B cell (primary cell): ENCODE data around the gene CACNA2D3. TPM values are rescaled to one million over a fixed set of nuclear protein-coding genes. Genes with fewer than 3 reads are reported as not detected.

Experiments
- ATAC-seq: fragments of 200-7000 bp; cut with Tn5 transposase; one replicate; pipeline ENCODE4 v1.10.0; 2021; ENCODE audit warnings: low read depth, mild to moderate bottlenecking, moderate number of reproducible peaks, moderate library complexity
- CTCF ChIA-PET: fragments of 350-600 bp; sonication (Branson Sonifier 250); formaldehyde crosslinking; loops from one replicate; lab custom pipeline; 2021; ENCODE audit warnings: antibody characterized with exemption, inconsistent platforms; lab: Charles Lee
- POLR2A ChIA-PET: fragments of 350-600 bp; sonication (Branson Sonifier 250); formaldehyde crosslinking; loops from one replicate; lab custom pipeline; 2021; ENCODE audit warnings: antibody characterized with exemption; lab: Charles Lee
- DNase-seq: peaks from one replicate; pipeline ENCODE4 v3.0.0; 2013
- H2AFZ ChIP-seq: 2 replicates; pipeline ENCODE4 v1.6.1; 2012; ENCODE audit warnings: mild to moderate bottlenecking, low read depth, low read length; ENCODE audit not compliant: insufficient read depth, poor library complexity, severe bottlenecking
- H3K27ac ChIP-seq, 2 donors: 1 replicate in 1 of 2; 2 replicates in 1 of 2; pipeline ENCODE4 v1.5.1; 2012 to 2013; ENCODE audit warnings: low read length in 2 of 2, mild to moderate bottlenecking in 2 of 2, moderate library complexity in 1 of 2
- H3K27me3 ChIP-seq, 4 experiments: fragments of 200-600 bp in 1 of 4; sonication (generic) in 1 of 4; replicated peaks in 1 of 4; 1 replicate in 2 of 4; 2 replicates in 2 of 4; pipeline versions ENCODE4 v1.6.1 to v1.7.0; 2013 to 2016; ENCODE audit warnings: low read length in 3 of 4, mild to moderate bottlenecking in 2 of 4, mixed read lengths in 1 of 4, moderate library complexity in 1 of 4; ENCODE audit not compliant: insufficient read depth in 4 of 4, control insufficient read depth in 3 of 4; ENCODE audit errors: control extremely low read depth in 1 of 4
- H3K36me3 ChIP-seq, 2 experiments: replicated peaks in 1 of 2; 1 replicate in 1 of 2; 2 replicates in 1 of 2; pipeline versions ENCODE4 v1.6.1 to v1.7.1; 2013; ENCODE audit warnings: low read length in 1 of 2; ENCODE audit not compliant: insufficient read depth in 2 of 2, control insufficient read depth in 1 of 2; ENCODE audit errors: control extremely low read depth in 1 of 2, extremely low read depth in 1 of 2
- H3K4me1 ChIP-seq, 2 donors: fragments of 200-600 bp in 1 of 2; sonication (generic) in 1 of 2; 1 replicate in 1 of 2; 2 replicates in 1 of 2; pipeline versions ENCODE4 v1.5.1 to v1.6.1; 2013 to 2017; ENCODE audit warnings: low read length in 2 of 2; ENCODE audit not compliant: control insufficient read depth in 2 of 2, insufficient read depth in 2 of 2
- H3K4me2 ChIP-seq: replicated peaks from 2 replicates; pipeline ENCODE3; 2012; ENCODE audit warnings: mild to moderate bottlenecking, low read depth, low read length; ENCODE audit not compliant: poor library complexity, severe bottlenecking
- H3K4me3 ChIP-seq, 5 experiments: fragments of 200-600 bp in 1 of 5; sonication (generic) in 1 of 5; 1 replicate in 3 of 5; 2 replicates in 2 of 5; pipeline versions ENCODE4 v1.5.1 to v1.7.0; 2011 to 2016; ENCODE audit warnings: low read length in 4 of 5, mild to moderate bottlenecking in 4 of 5, low read depth in 2 of 5, control low read depth in 1 of 5, moderate library complexity in 1 of 5; ENCODE audit not compliant: insufficient read depth in 1 of 5; ENCODE audit errors: control extremely low read depth in 1 of 5, extremely low read depth in 1 of 5
- H3K79me2 ChIP-seq: fragments of 200-600 bp; sonication (generic); one replicate; pipeline ENCODE4 v1.6.0; 2016; ENCODE audit warnings: low read length; ENCODE audit not compliant: control insufficient read depth, insufficient read depth
- H3K9ac ChIP-seq: fragments of 200-600 bp; sonication (generic); 2 replicates; pipeline ENCODE4 v1.6.1; 2017; ENCODE audit warnings: mild to moderate bottlenecking, low read length, moderate library complexity
- H3K9me3 ChIP-seq, 3 donors: one replicate each; pipeline versions ENCODE4 v1.6.1 to v1.7.1; 2013; ENCODE audit warnings: low read length in 2 of 3; ENCODE audit not compliant: control insufficient read depth in 2 of 3, insufficient read depth in 1 of 3; ENCODE audit errors: control extremely low read depth in 1 of 3
- H4K20me1 ChIP-seq: 2 replicates; pipeline ENCODE4 v1.6.0; 2012; ENCODE audit warnings: mild to moderate bottlenecking, low read length; ENCODE audit not compliant: insufficient read depth, control insufficient read depth, poor library complexity, severe bottlenecking
- H3K27ac Mint-ChIP-seq: one replicate; pipeline ENCODE4 v1.8.0; 2021; ENCODE audit warnings: mixed read lengths
- H3K27me3 Mint-ChIP-seq: one replicate; pipeline ENCODE4 v1.8.0; 2021; ENCODE audit warnings: mixed read lengths
- H3K4me1 Mint-ChIP-seq: one replicate; pipeline ENCODE4 v1.8.0; 2021; ENCODE audit warnings: mixed read lengths
- H3K4me3 Mint-ChIP-seq: one replicate; pipeline ENCODE4 v1.8.0; 2021; ENCODE audit warnings: mixed read lengths
- H3K9me3 Mint-ChIP-seq: one replicate; pipeline ENCODE4 v1.8.0; 2022; ENCODE audit warnings: mixed read lengths; ENCODE audit not compliant: insufficient read depth
- EZH2 ChIP-seq: IDR thresholded peaks from 2 replicates; pipeline ENCODE4 v1.6.1; 2012; ENCODE audit warnings: borderline replicate concordance, low read depth, mild to moderate bottlenecking, moderate library complexity, low read length; ENCODE audit not compliant: insufficient read depth, poor library complexity, severe bottlenecking
- WGBS: methylation state at CpG from one replicate; pipeline ENCODE4 v1.1.5; 2013; ENCODE audit warnings: missing lambda C conversion rate; ENCODE audit not compliant: insufficient coverage; 5-methylcytosine and 5-hydroxymethylcytosine counted together
- intact Hi-C: fragments of 100-400 bp; cut with micrococcal nuclease; formaldehyde crosslinking; loops from one replicate; pipeline ENCODE4 v1.10.0; 2022
- polyA plus RNA-seq: library from polyadenylated mRNA; depleted of rRNA; stranded (reverse); fragments of >200 nt; gene quantifications from 2 replicates; pipeline ENCODE4 v1.2.3, GENCODE V29; 2012
- total RNA-seq, 2 donors: library from RNA; stranded (reverse); fragments of 120-200 nt in 1 of 2; gene quantifications; 1 replicate in 1 of 2; 2 replicates in 1 of 2; pipeline versions ENCODE4 v1.2.3 to v1.2.4, GENCODE V29; 2013 to 2022
- TF ChIP-seq, protein P1 (sequence below): fragments of 200-600 bp; IDR thresholded peaks from one replicate; pipeline ENCODE4 v1.8.0; 2022; ENCODE audit warnings: antibody characterized with exemption, mild to moderate bottlenecking

The CACNA2D3 gene
- total and polyA plus RNA-seq, 2 donors (not counting 1 experiment from before 2014, with no cell fraction given): not detected

DNA sequence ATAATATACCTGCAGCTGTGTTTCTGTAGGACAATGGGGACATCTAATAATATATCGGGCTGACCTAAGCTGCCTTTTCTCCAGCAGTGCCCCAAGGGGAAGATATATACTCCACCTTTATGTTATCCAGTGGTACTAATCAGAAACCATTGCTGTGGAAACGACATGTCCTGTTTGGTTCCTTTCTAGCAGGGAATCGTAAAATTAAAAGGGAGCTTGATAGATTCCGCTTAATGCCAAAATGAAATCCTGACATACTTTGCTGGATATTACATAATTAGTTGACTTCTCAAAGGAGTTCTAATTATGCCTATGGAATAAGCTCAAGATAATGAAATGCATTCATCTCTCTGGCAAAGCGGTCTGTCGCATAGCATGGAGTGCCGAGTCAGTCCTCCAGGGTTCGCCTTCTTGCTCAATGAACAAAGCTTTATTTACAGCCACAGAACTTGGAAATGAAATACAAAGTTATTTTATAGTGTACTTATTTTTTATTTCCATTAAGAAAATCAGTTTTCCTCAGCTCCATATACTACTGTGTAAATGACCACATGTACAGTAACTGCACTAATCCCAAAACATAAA is 542.8 kb downstream of the CACNA2D3 start:
- Histone ChIP-seq H4K20me1 (no peaks in the 10 kb centered on the region), H3K36me3 (no peaks in the 10 kb centered on the region), H3K27ac (no peak overlapping the region), H3K4me2 (no peak overlapping the region), H3K79me2 (no peaks in the 10 kb centered on the region), H3K27me3 (no peaks in the 10 kb centered on the region), H3K4me3 (no peak overlapping the region), H2AFZ (no peak overlapping the region), H3K9ac (no peak overlapping the region), H3K9me3 (peaks cover 0 to 3% (median 0%) of the 10 kb centered on the region in 3 donors), H3K4me1 (no peaks in the 10 kb centered on the region)
- 100% methylated on average over 1 of the region's 8 CpGs for WGBS
- DNase-seq (no peak), ATAC-seq (no peak)
- Mint-ChIP-seq H3K4me1 (no peaks in the 10 kb centered on the region), H3K27me3 (no peaks in the 10 kb centered on the region), H3K27ac (no peak overlapping the region), H3K4me3 (no peak overlapping the region), H3K9me3 (no peaks in the 10 kb centered on the region)
- CTCF ChIA-PET: no interaction called here
- POLR2A ChIA-PET: no interaction called here
- intact Hi-C loops: no loop called here
- no peak for TF ChIP-seq EZH2
- TF ChIP-seq, protein P1, sequence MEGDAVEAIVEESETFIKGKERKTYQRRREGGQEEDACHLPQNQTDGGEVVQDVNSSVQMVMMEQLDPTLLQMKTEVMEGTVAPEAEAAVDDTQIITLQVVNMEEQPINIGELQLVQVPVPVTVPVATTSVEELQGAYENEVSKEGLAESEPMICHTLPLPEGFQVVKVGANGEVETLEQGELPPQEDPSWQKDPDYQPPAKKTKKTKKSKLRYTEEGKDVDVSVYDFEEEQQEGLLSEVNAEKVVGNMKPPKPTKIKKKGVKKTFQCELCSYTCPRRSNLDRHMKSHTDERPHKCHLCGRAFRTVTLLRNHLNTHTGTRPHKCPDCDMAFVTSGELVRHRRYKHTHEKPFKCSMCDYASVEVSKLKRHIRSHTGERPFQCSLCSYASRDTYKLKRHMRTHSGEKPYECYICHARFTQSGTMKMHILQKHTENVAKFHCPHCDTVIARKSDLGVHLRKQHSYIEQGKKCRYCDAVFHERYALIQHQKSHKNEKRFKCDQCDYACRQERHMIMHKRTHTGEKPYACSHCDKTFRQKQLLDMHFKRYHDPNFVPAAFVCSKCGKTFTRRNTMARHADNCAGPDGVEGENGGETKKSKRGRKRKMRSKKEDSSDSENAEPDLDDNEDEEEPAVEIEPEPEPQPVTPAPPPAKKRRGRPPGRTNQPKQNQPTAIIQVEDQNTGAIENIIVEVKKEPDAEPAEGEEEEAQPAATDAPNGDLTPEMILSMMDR: no peak

DNA sequence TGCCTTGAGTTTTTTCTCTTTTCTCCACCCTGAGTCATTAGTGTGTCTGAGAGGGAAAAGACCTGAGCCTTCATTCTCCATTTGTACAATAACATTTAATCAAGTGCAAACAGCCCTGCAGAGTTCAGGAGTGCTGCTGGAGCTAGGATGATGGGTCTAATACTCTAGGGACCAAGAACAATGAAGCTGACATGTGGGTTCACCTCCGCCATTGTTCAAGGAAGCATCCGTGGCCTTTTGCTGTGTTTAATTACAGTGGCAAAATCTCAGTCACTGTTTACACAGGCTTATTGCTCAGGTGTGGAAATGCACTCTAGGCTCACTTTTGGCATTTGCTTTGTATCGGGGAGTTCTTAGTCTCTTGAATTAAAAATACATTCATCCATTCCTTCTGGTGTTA is 545.9 kb downstream of the CACNA2D3 start:
- Mint-ChIP-seq H3K27me3 (no peaks in the 10 kb centered on the region), H3K27ac (no peak overlapping the region), H3K9me3 (no peaks in the 10 kb centered on the region), H3K4me1 (no peaks in the 10 kb centered on the region), H3K4me3 (no peak overlapping the region)
- no peaks in the 10 kb centered on the region for H3K9me3 ChIP-seq
- DNase-seq (no peak), ATAC-seq (no peak)
- ChIA-PET CTCF (no interaction called here), POLR2A (no interaction called here)
- TF ChIP-seq EZH2: no peak
- TF ChIP-seq, protein P1: no peak
- H3K27ac ChIP-seq: no peak overlapping the region
- no peaks in the 10 kb centered on the region for H3K27me3 ChIP-seq
- H2AFZ ChIP-seq: no peak overlapping the region
- no peak overlapping the region for H3K4me3 ChIP-seq
- no peak overlapping the region for H3K4me2 ChIP-seq
- H4K20me1 ChIP-seq: no peaks in the 10 kb centered on the region
- H3K4me1 ChIP-seq: no peaks in the 10 kb centered on the region
- H3K9ac ChIP-seq: no peak overlapping the region
- intact Hi-C loops: no loop called here
- WGBS: 100% methylated on average over 2 of the region's 3 CpGs
- no peaks in the 10 kb centered on the region for H3K36me3 ChIP-seq
- H3K79me2 ChIP-seq: no peaks in the 10 kb centered on the region
